ENCODE data around the gene TNFRSF12A. TPM values are rescaled to one million over a fixed set of nuclear protein-coding genes. Genes with fewer than 3 reads are reported as not detected.

Gene TNFRSF12A
- total and polyA plus RNA-seq, 9 of the 15 experiments (the other 6 are each of a cell fraction or from before 2014, with no cell fraction given) = 0.41 to 61.8 (median 26.5) TPM

DNA sequence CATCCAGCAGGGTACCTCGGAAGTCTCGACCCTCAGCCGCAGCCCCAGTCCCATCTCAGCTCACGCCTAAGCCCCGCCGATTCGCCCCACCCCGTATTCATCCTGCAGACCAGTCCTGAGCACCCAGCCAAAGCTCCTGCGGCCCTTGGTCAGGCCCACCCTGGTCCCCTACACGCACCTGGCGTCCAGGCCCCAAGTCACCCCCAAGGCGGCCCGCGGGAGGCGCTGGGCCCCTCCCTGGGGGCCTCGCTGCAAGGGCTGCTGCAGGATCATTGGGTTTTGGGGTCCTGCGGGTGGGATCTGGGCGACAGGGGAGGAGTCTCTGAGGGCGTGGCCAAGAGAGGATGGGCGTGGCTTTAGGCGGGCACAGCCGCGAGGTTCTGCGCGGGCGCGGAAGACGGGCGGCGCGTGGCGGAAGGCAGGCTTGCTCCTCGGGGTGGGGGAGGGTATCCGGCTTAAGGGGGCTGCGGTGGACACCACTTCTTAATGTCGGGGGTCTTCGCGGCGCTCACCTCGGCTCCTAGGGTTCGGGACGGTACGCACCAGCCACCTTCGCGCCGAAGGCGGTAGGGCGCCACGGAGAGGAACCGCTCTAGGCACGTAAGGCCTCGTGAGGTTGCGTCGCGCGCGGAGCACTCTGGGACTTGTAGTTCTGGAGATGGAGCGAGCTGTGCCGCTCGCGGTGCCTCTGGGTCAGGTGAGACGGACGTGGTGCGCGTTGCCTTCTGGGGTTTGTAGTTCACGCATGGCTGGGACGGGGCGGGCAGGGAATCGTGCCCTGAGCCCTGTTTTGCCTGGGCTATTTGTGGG lies 3.7 kb downstream of the TNFRSF12A start, which contains the start of the genes HCFC1R1 and THOC6 (continued):
- TF ChIP-seq, protein P1, sequence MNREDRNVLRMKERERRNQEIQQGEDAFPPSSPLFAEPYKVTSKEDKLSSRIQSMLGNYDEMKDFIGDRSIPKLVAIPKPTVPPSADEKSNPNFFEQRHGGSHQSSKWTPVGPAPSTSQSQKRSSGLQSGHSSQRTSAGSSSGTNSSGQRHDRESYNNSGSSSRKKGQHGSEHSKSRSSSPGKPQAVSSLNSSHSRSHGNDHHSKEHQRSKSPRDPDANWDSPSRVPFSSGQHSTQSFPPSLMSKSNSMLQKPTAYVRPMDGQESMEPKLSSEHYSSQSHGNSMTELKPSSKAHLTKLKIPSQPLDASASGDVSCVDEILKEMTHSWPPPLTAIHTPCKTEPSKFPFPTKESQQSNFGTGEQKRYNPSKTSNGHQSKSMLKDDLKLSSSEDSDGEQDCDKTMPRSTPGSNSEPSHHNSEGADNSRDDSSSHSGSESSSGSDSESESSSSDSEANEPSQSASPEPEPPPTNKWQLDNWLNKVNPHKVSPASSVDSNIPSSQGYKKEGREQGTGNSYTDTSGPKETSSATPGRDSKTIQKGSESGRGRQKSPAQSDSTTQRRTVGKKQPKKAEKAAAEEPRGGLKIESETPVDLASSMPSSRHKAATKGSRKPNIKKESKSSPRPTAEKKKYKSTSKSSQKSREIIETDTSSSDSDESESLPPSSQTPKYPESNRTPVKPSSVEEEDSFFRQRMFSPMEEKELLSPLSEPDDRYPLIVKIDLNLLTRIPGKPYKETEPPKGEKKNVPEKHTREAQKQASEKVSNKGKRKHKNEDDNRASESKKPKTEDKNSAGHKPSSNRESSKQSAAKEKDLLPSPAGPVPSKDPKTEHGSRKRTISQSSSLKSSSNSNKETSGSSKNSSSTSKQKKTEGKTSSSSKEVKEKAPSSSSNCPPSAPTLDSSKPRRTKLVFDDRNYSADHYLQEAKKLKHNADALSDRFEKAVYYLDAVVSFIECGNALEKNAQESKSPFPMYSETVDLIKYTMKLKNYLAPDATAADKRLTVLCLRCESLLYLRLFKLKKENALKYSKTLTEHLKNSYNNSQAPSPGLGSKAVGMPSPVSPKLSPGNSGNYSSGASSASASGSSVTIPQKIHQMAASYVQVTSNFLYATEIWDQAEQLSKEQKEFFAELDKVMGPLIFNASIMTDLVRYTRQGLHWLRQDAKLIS (CRISPR knock-in tag; IDR thresholded peaks at IDR 0.05) = no peak; the same call in 1 of the 2 replicates
- TF ChIP-seq, protein P2, sequence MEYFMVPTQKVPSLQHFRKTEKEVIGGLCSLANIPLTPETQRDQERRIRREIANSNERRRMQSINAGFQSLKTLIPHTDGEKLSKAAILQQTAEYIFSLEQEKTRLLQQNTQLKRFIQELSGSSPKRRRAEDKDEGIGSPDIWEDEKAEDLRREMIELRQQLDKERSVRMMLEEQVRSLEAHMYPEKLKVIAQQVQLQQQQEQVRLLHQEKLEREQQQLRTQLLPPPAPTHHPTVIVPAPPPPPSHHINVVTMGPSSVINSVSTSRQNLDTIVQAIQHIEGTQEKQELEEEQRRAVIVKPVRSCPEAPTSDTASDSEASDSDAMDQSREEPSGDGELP (CRISPR knock-in tag; IDR thresholded peaks at IDR 0.05; ENCODE audit: borderline replicate concordance) = peak; percentile 90
- TF ChIP-seq POLR2AphosphoS5 (IDR thresholded peaks at IDR 0.05; ENCODE audit: control insufficient read depth, insufficient read depth, low read depth, low read length) = peak; percentile 85
- TF ChIP-seq, protein P3, sequence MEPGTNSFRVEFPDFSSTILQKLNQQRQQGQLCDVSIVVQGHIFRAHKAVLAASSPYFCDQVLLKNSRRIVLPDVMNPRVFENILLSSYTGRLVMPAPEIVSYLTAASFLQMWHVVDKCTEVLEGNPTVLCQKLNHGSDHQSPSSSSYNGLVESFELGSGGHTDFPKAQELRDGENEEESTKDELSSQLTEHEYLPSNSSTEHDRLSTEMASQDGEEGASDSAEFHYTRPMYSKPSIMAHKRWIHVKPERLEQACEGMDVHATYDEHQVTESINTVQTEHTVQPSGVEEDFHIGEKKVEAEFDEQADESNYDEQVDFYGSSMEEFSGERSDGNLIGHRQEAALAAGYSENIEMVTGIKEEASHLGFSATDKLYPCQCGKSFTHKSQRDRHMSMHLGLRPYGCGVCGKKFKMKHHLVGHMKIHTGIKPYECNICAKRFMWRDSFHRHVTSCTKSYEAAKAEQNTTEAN (CRISPR knock-in tag; IDR thresholded peaks at IDR 0.05) = no peak
- TF ChIP-seq ZNF57 (CRISPR knock-in tag; IDR thresholded peaks at IDR 0.05) = no peak
- no peak; the same call in 1 of the 2 replicates for TF ChIP-seq FOSL1 (tag; conservative IDR thresholded peaks at IDR 0.05)
- no peak for TF ChIP-seq CEBPB (tag; IDR thresholded peaks at IDR 0.05)
- no peak for TF ChIP-seq RFX1 (IDR thresholded peaks at IDR 0.05)
- TF ChIP-seq XRCC4 (IDR thresholded peaks at IDR 0.05; ENCODE audit: extremely low read depth, insufficient read depth, insufficient read length) = no peak
- TF ChIP-seq JUND (IDR thresholded peaks at IDR 0.05; ENCODE audit: borderline replicate concordance, low read depth, low read length) = peak; percentile 73
- TF ChIP-seq JUND (tag; IDR thresholded peaks at IDR 0.05; ENCODE audit: borderline replicate concordance, low read depth, low read length) = no peak; the same call in 2 of the 3 replicates
- 0 out of 2 replicates have a peak, but pooled peaks have one; percentile 52 for TF ChIP-seq MIER1 (IDR thresholded peaks at IDR 0.05; ENCODE audit: low read depth)
- peak; percentile 7; the same call in 1 of the 2 replicates for TF ChIP-seq TEAD4 (IDR thresholded peaks at IDR 0.05; ENCODE audit: low read length)
- no peak for TF ChIP-seq TEAD4 (CRISPR knock-in tag; IDR thresholded peaks at IDR 0.05; ENCODE audit: borderline replicate concordance)
- no peak; the same call in 1 of the 2 replicates for TF ChIP-seq C11orf30 (IDR thresholded peaks at IDR 0.05; ENCODE audit: low read depth)
- TF ChIP-seq MAFK (IDR thresholded peaks at IDR 0.05; ENCODE audit: low read length) = no peak
- no peak for TF ChIP-seq CBX2 (IDR thresholded peaks at IDR 0.05; ENCODE audit: insufficient read depth, low read length, poor library complexity, severe bottlenecking)
- TF ChIP-seq ZNF174 (CRISPR knock-in tag; IDR thresholded peaks at IDR 0.05) = no peak
- peak; percentile 91 for TF ChIP-seq CHD2 (IDR thresholded peaks at IDR 0.05; ENCODE audit: low read depth, low read length)
- TF ChIP-seq PHTF2 (CRISPR knock-in tag; IDR thresholded peaks at IDR 0.05) = no peak
- TF ChIP-seq, protein P4, sequence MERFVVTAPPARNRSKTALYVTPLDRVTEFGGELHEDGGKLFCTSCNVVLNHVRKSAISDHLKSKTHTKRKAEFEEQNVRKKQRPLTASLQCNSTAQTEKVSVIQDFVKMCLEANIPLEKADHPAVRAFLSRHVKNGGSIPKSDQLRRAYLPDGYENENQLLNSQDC (CRISPR knock-in tag; IDR thresholded peaks at IDR 0.05) = no peak
- TF ChIP-seq NR2F6 (CRISPR knock-in tag; IDR thresholded peaks at IDR 0.05) = no peak
- TF ChIP-seq ZNF253 (CRISPR knock-in tag; conservative IDR thresholded peaks at IDR 0.05) = 0 out of 2 replicates have a peak, but pooled peaks have one; percentile 50

All from K562 (cell line).